ENCODE results near the gene USF3. TPM values are rescaled to one million over a fixed set of nuclear protein-coding genes. Genes with fewer than 3 reads are reported as not detected.

Gene USF3
- total RNA-seq, 1 experiment from 2014 or later = 10.9 TPM

GRCh38 chr3:113662824-113663223, 33.6 kb downstream of the USF3 start:
- Mint-ChIP-seq H3K27me3 (ENCODE audit: insufficient read depth, unreplicated experiment) (no peaks in the 10 kb centered on the region), H3K4me3 (ENCODE audit: unreplicated experiment) (peak overlapping the region; percentile 39), H3K36me3 (ENCODE audit: insufficient read depth, unreplicated experiment) (peaks cover 22% of the 10 kb centered on the region), H3K27ac (ENCODE audit: unreplicated experiment) (peak overlapping the region; percentile 75), H3K4me1 (ENCODE audit: low read depth, unreplicated experiment) (peaks cover 20% of the 10 kb centered on the region), H3K9me3 (ENCODE audit: unreplicated experiment) (no peaks in the 10 kb centered on the region)
- no peak for DNase-seq
- intact Hi-C loops (cut with micrococcal nuclease; ENCODE audit: unreplicated experiment) = loop anchor here (1.0 kb wide), 1 partner anchor 33 kb away; the partner anchor contains the start of gene USF3
- TF ChIP-seq CTCF (IDR thresholded peaks at IDR 0.05; ENCODE audit: insufficient read depth in 1 of 2, low read depth in 1 of 2, low read length in 1 of 2, severe bottlenecking in 1 of 2, unreplicated experiment in 1 of 2) = no peak
- H3K4me3 ChIP-seq (ENCODE audit: low read depth, low read length) = no peak overlapping the region
- ChIA-PET CTCF (interaction anchor here (0.8 kb wide), 1 partner anchor 82 kb away, joined by 3 read pairs; no protein-coding TSS in a partner anchor), POLR2A (interaction anchor here (1.1 kb wide), 1 partner anchor 33 kb away, joined by 3 read pairs; the partner anchor contains the start of gene USF3)
- peaks cover 30% of the 10 kb centered on the region for H3K4me1 ChIP-seq
- no peaks in the 10 kb centered on the region for H3K27me3 ChIP-seq (replicated peaks; ENCODE audit: control insufficient read depth, insufficient read depth, low read length)
- no TSS peak for BruUV-seq (replicated peaks)
- no peaks in the 10 kb centered on the region for H3K9me3 ChIP-seq
- peaks cover 3% of the 10 kb centered on the region for H3K36me3 ChIP-seq (ENCODE audit: control insufficient read depth, insufficient read depth, low read length)

GRCh38 chr3:113660896-113661295, 35.5 kb downstream of the USF3 start:
- Mint-ChIP-seq H3K4me1 (ENCODE audit: low read depth, unreplicated experiment) (peaks cover 20% of the 10 kb centered on the region), H3K4me3 (ENCODE audit: unreplicated experiment) (no peak overlapping the region), H3K9me3 (ENCODE audit: unreplicated experiment) (no peaks in the 10 kb centered on the region), H3K27ac (ENCODE audit: unreplicated experiment) (no peak overlapping the region), H3K27me3 (ENCODE audit: insufficient read depth, unreplicated experiment) (no peaks in the 10 kb centered on the region), H3K36me3 (ENCODE audit: insufficient read depth, unreplicated experiment) (peaks cover 23% of the 10 kb centered on the region)
- no peak for DNase-seq
- H3K4me3 ChIP-seq (ENCODE audit: low read depth, low read length) = no peak overlapping the region
- H3K27me3 ChIP-seq (replicated peaks; ENCODE audit: control insufficient read depth, insufficient read depth, low read length) = no peaks in the 10 kb centered on the region
- H3K4me1 ChIP-seq = peaks cover 30% of the 10 kb centered on the region
- ChIA-PET CTCF (no interaction called here), POLR2A (no interaction called here)
- TF ChIP-seq CTCF (IDR thresholded peaks at IDR 0.05; ENCODE audit: insufficient read depth in 1 of 2, low read depth in 1 of 2, low read length in 1 of 2, severe bottlenecking in 1 of 2, unreplicated experiment in 1 of 2) = no peak
- BruUV-seq (replicated peaks) = no TSS peak
- intact Hi-C loops (cut with micrococcal nuclease; ENCODE audit: unreplicated experiment) = no loop called here
- no peaks in the 10 kb centered on the region for H3K9me3 ChIP-seq
- peaks cover 3% of the 10 kb centered on the region for H3K36me3 ChIP-seq (ENCODE audit: control insufficient read depth, insufficient read depth, low read length)

GRCh38 chr3:113660458-113660857, 36.0 kb downstream of the USF3 start:
- Mint-ChIP-seq H3K36me3 (ENCODE audit: insufficient read depth, unreplicated experiment) (peaks cover 27% of the 10 kb centered on the region), H3K27ac (ENCODE audit: unreplicated experiment) (no peak overlapping the region), H3K4me3 (ENCODE audit: unreplicated experiment) (no peak overlapping the region), H3K9me3 (ENCODE audit: unreplicated experiment) (no peaks in the 10 kb centered on the region), H3K27me3 (ENCODE audit: insufficient read depth, unreplicated experiment) (no peaks in the 10 kb centered on the region), H3K4me1 (ENCODE audit: low read depth, unreplicated experiment) (peaks cover 20% of the 10 kb centered on the region)
- no peaks in the 10 kb centered on the region for H3K27me3 ChIP-seq (replicated peaks; ENCODE audit: control insufficient read depth, insufficient read depth, low read length)
- intact Hi-C loops (cut with micrococcal nuclease; ENCODE audit: unreplicated experiment) = no loop called here
- peaks cover 30% of the 10 kb centered on the region for H3K4me1 ChIP-seq
- no peak for TF ChIP-seq CTCF (IDR thresholded peaks at IDR 0.05; ENCODE audit: insufficient read depth in 1 of 2, low read depth in 1 of 2, low read length in 1 of 2, severe bottlenecking in 1 of 2, unreplicated experiment in 1 of 2)
- no TSS peak for BruUV-seq (replicated peaks)
- H3K9me3 ChIP-seq = no peaks in the 10 kb centered on the region
- DNase-seq = no peak
- ChIA-PET CTCF (no interaction called here), POLR2A (no interaction called here)
- H3K36me3 ChIP-seq (ENCODE audit: control insufficient read depth, insufficient read depth, low read length) = peaks cover 3% of the 10 kb centered on the region
- H3K4me3 ChIP-seq (ENCODE audit: low read depth, low read length) = no peak overlapping the region
